ENCODE data around the gene ARHGEF3.

GRCh38 chr3:56831572-56831971 lies 29.8 kb upstream of the ARHGEF3 start:
- TF ChIP-seq REST (IDR thresholded peaks at IDR 0.05; ENCODE audit: insufficient replicate concordance, low read depth) (no peak), CTCF (IDR thresholded peaks at IDR 0.05; ENCODE audit: insufficient read depth, low read length) (no peak), SPI1 (IDR thresholded peaks at IDR 0.05; ENCODE audit: borderline replicate concordance, low read depth) (no peak), GABPA (IDR thresholded peaks at IDR 0.05; ENCODE audit: low read depth) (no peak), POLR2AphosphoS5 (IDR thresholded peaks at IDR 0.05; ENCODE audit: low read depth) (no peak)
